Cardiac fibroblast (primary cell): ENCODE results near the gene CHST14.

Experiments
- DNase-seq, 2 donors: peaks; one replicate each; pipeline versions ENCODE4 v3.0.0 to v3.0.0-alpha.2; 2010; ENCODE audit warnings: low read depth in 2 of 2
- H3K4me3 ChIP-seq, 2 donors: replicated peaks in 1 of 2; 1 replicate in 1 of 2; 2 replicates in 1 of 2; pipeline ENCODE4 v1.5.1; 2011; ENCODE audit warnings: low read depth in 2 of 2, low read length in 2 of 2, mild to moderate bottlenecking in 2 of 2, moderate library complexity in 1 of 2
- CTCF ChIP-seq: IDR thresholded peaks from one replicate; pipeline ENCODE4 v1.5.1; 2011; ENCODE audit warnings: low read depth, mild to moderate bottlenecking, low read length, inconsistent platforms

Gene CHST14

GRCh38 chr15:40500568-40501330, 30.0 kb downstream of the CHST14 start:
- no peak for TF ChIP-seq CTCF
- no peak overlapping the region for H3K4me3 ChIP-seq
- peak in 1 of 2 donors; percentile 53 for DNase-seq

- DNase-seq: peak in 1 of 2 donors; percentile 28
- no peak overlapping the region for H3K4me3 ChIP-seq
- TF ChIP-seq CTCF: no peak
Measured at GRCh38 chr15:40501487-40501886, 30.7 kb downstream of the CHST14 start.

GRCh38 chr15:40506964-40507571, 36.3 kb downstream of the CHST14 start:
- peak; percentile 84 for TF ChIP-seq CTCF
- peak; percentile 72 to 80 for DNase-seq
- peak overlapping the region; percentile 28 to 37 for H3K4me3 ChIP-seq

- no peak for DNase-seq
- TF ChIP-seq CTCF: no peak
- H3K4me3 ChIP-seq: no peak overlapping the region
Measured at GRCh38 chr15:40508216-40508615, 37.4 kb downstream of the CHST14 start.

GRCh38 chr15:40510201-40510600, 39.4 kb downstream of the CHST14 start:
- H3K4me3 ChIP-seq: no peak overlapping the region
- DNase-seq: peak in 1 of 2 donors; percentile 31
- TF ChIP-seq CTCF: no peak

GRCh38 chr15:40511093-40511471, 40.3 kb downstream of the CHST14 start:
- H3K4me3 ChIP-seq: peak overlapping the region; percentile 55 to 58
- TF ChIP-seq CTCF: no peak
- DNase-seq: no peak
